MM.1S (cell line): Measurements from ENCODE around the gene ANKS1B.

Experiments used
- EZH2 ChIP-seq: fragments of 300-600 bp; sonication (generic); optimal IDR thresholded peaks from 2 replicates; pipeline ENCODE3; 2017; ENCODE audit warnings: low read depth, mild to moderate bottlenecking, antibody characterized with exemption, low read length, mixed read lengths
- EZH2phosphoT487 ChIP-seq: fragments of 300-600 bp; sonication (generic); IDR thresholded peaks from 2 replicates; pipeline ENCODE4 v1.6.1; 2018; ENCODE audit warnings: antibody characterized with exemption, low read length
- TF ChIP-seq, protein P1 (sequence below): fragments of 300-600 bp; sonication (generic); IDR thresholded peaks from 2 replicates; pipeline ENCODE4 v1.5.1; 2016; ENCODE audit warnings: antibody characterized with exemption, low read length, mixed read lengths

DNA sequence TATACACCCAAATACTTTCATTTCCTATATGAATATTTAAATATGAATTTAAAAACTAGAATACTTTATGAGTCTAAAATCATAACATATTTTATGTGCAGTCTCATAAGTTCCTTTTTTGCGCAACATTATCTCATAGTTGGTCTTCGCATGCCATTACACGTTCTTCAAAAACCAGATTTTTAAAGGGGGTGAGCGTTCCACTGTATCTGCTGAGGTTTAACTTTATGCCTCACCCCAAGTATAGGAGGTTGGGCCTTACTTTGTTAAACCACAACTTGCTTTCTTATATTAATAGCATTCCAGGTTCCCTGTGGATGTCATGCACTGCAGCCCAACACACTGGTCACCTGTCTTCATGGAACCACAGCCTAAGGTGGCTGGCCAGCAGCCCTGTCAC lies 1221.1 kb downstream of the ANKS1B start:
- TF ChIP-seq EZH2phosphoT487: no peak
- no peak for TF ChIP-seq EZH2
- TF ChIP-seq, protein P1, sequence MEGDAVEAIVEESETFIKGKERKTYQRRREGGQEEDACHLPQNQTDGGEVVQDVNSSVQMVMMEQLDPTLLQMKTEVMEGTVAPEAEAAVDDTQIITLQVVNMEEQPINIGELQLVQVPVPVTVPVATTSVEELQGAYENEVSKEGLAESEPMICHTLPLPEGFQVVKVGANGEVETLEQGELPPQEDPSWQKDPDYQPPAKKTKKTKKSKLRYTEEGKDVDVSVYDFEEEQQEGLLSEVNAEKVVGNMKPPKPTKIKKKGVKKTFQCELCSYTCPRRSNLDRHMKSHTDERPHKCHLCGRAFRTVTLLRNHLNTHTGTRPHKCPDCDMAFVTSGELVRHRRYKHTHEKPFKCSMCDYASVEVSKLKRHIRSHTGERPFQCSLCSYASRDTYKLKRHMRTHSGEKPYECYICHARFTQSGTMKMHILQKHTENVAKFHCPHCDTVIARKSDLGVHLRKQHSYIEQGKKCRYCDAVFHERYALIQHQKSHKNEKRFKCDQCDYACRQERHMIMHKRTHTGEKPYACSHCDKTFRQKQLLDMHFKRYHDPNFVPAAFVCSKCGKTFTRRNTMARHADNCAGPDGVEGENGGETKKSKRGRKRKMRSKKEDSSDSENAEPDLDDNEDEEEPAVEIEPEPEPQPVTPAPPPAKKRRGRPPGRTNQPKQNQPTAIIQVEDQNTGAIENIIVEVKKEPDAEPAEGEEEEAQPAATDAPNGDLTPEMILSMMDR: no peak
